ENCODE data around the gene CBLB.

The CBLB gene

DNA sequence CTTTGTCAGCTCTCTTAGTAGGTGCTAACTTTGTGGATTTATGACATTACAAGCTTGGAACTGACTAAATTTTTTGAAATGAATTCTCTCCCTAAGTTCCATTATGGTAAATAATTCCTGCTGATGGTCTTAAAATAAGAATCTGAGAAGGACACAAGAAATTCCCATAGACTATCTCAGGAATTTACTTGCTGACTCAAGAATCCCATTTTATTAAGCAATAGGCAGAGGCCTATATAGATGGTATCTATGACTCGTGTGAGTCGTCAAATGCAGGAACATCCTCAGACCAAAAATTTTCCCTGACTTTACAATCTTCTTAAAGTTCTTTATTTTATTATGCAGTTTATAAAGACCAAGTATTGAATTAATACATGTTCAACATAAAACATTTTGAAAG lies 30.7 kb upstream of the CBLB start:
- Histone ChIP-seq H2BK5ac (ENCODE audit: low read length) (no peak overlapping the region), H2AK5ac (ENCODE audit: low read depth, low read length) (no peak overlapping the region), H3K79me1 (ENCODE audit: low read depth, low read length) (no peaks in the 10 kb centered on the region), H3K36me3 (replicated peaks in 1 of 2; ENCODE audit: control insufficient read depth in 2 of 2, insufficient read depth in 2 of 2, low read length in 2 of 2) (no peaks in the 10 kb centered on the region), H3K14ac (ENCODE audit: low read length) (no peak overlapping the region), H2BK12ac (ENCODE audit: low read length) (no peak overlapping the region), H3K27me3 (ENCODE audit: control insufficient read depth in 3 of 3, insufficient read depth in 3 of 3, low read depth in 1 of 3, low read length in 3 of 3) (no peaks in the 10 kb centered on the region), H3K4me2 (ENCODE audit: insufficient read depth, low read length, poor library complexity, severe bottlenecking) (no peak overlapping the region), H3K18ac (ENCODE audit: low read length) (no peak overlapping the region), H3K9ac (ENCODE audit: low read depth, low read length, poor library complexity) (no peak overlapping the region), H4K8ac (ENCODE audit: low read depth, low read length) (no peak overlapping the region), H3K4me3 (ENCODE audit: low read length in 2 of 2) (no peak overlapping the region), H2BK15ac (ENCODE audit: low read length) (no peak overlapping the region), H2BK120ac (ENCODE audit: low read depth, low read length) (no peak overlapping the region), H3K4ac (ENCODE audit: low read length) (no peak overlapping the region), H3K27ac (replicated peaks; ENCODE audit: low read length) (no peak overlapping the region), H4K91ac (ENCODE audit: low read depth, low read length, poor library complexity) (no peak overlapping the region), H3K4me1 (ENCODE audit: control insufficient read depth in 2 of 2, insufficient read depth in 1 of 2, low read depth in 1 of 2, low read length in 2 of 2) (no peaks in the 10 kb centered on the region), H3K23ac (ENCODE audit: low read depth, low read length, poor library complexity) (no peak overlapping the region), H2AFZ (ENCODE audit: low read length) (no peak overlapping the region), H3K9me3 (replicated peaks in 1 of 2; ENCODE audit: control insufficient read depth in 2 of 2, insufficient read depth in 1 of 2, low read depth in 1 of 2, low read length in 2 of 2) (no peaks in the 10 kb centered on the region)
- DNase-seq (ENCODE audit: low spot score), result no peak
- no CpG with 5 or more reads among the region's 2 CpGs for WGBS, 2 donors (ENCODE audit: extremely low coverage in 2 of 2, insufficient read length in 2 of 2, insufficient replicate concordance in 1 of 2)

- no CpG with 5 or more reads among the region's 1 CpG for WGBS, 2 donors (ENCODE audit: extremely low coverage in 2 of 2, insufficient read length in 2 of 2, insufficient replicate concordance in 1 of 2)
- Histone ChIP-seq H4K91ac (ENCODE audit: low read depth, low read length, poor library complexity) (no peak overlapping the region), H3K4me3 (ENCODE audit: low read length in 2 of 2) (no peak overlapping the region), H3K23ac (ENCODE audit: low read depth, low read length, poor library complexity) (no peak overlapping the region), H3K27me3 (ENCODE audit: control insufficient read depth in 3 of 3, insufficient read depth in 3 of 3, low read depth in 1 of 3, low read length in 3 of 3) (no peaks in the 10 kb centered on the region), H2BK12ac (ENCODE audit: low read length) (no peak overlapping the region), H3K36me3 (replicated peaks in 1 of 2; ENCODE audit: control insufficient read depth in 2 of 2, insufficient read depth in 2 of 2, low read length in 2 of 2) (no peaks in the 10 kb centered on the region), H2AFZ (ENCODE audit: low read length) (no peak overlapping the region), H3K18ac (ENCODE audit: low read length) (no peak overlapping the region), H4K8ac (ENCODE audit: low read depth, low read length) (no peak overlapping the region), H2BK15ac (ENCODE audit: low read length) (no peak overlapping the region), H3K4me1 (ENCODE audit: control insufficient read depth in 2 of 2, insufficient read depth in 1 of 2, low read depth in 1 of 2, low read length in 2 of 2) (no peaks in the 10 kb centered on the region), H2BK5ac (ENCODE audit: low read length) (no peak overlapping the region), H2AK5ac (ENCODE audit: low read depth, low read length) (no peak overlapping the region), H2BK120ac (ENCODE audit: low read depth, low read length) (no peak overlapping the region), H3K27ac (replicated peaks; ENCODE audit: low read length) (no peak overlapping the region), H3K9ac (ENCODE audit: low read depth, low read length, poor library complexity) (no peak overlapping the region), H3K79me1 (ENCODE audit: low read depth, low read length) (no peaks in the 10 kb centered on the region), H3K4ac (ENCODE audit: low read length) (no peak overlapping the region), H3K4me2 (ENCODE audit: insufficient read depth, low read length, poor library complexity, severe bottlenecking) (no peak overlapping the region), H3K9me3 (replicated peaks in 1 of 2; ENCODE audit: control insufficient read depth in 2 of 2, insufficient read depth in 1 of 2, low read depth in 1 of 2, low read length in 2 of 2) (no peaks in the 10 kb centered on the region), H3K14ac (ENCODE audit: low read length) (no peak overlapping the region)
- no peak for DNase-seq (ENCODE audit: low spot score)
Observed at GRCh38 chr3:105891101-105891500, 22.3 kb upstream of the CBLB start.

DNA sequence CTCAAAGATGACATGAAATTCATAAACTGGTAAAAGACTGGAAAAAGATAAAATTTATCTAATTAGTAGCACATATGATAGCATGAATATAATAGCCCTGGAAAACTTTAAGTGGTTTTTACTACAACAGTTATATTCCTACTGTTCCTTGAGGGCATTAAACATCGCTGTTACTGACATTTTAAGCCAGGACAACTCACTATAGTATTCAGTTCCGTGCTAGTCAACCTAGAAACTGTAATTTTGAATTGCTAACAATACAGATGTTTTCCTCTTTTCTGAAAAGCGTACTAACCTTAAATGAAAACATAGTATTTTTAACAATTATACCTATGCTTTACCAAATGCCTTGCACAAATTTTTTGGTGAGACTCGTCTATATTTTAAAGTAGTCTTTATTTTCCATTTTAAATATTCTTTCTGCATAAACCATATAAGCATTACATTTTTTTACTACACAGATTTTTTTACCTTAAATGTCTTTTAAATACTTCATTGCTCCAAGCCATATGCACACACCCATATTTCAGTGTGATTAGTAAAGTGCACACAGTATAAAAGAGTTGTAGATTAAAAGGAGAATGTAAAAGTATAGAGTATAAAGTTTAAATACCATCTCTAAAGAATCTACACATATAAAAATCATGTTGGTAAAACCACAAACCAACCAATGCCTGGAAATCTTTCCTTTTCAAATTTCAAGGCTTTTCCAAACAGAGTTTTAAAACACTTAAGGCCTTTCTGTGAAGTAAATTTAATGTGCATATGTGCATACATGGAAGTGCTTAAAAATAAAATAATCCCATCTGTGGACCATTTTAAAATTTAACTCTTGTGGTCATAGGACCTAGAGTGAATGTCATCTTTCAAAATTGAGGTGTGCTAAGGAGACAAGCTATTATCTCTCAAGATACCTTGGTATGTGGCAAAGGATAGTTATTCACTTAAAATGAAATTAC lies 20.1 kb upstream of the CBLB start:
- DNase-seq (ENCODE audit: low spot score), result no peak
- Histone ChIP-seq H2AK5ac (ENCODE audit: low read depth, low read length) (no peak overlapping the region), H4K8ac (ENCODE audit: low read depth, low read length) (no peak overlapping the region), H4K91ac (ENCODE audit: low read depth, low read length, poor library complexity) (no peak overlapping the region), H3K36me3 (replicated peaks in 1 of 2; ENCODE audit: control insufficient read depth in 2 of 2, insufficient read depth in 2 of 2, low read length in 2 of 2) (no peaks in the 10 kb centered on the region), H3K18ac (ENCODE audit: low read length) (no peak overlapping the region), H3K4me2 (ENCODE audit: insufficient read depth, low read length, poor library complexity, severe bottlenecking) (no peak overlapping the region), H2BK5ac (ENCODE audit: low read length) (no peak overlapping the region), H2BK120ac (ENCODE audit: low read depth, low read length) (no peak overlapping the region), H3K79me1 (ENCODE audit: low read depth, low read length) (no peaks in the 10 kb centered on the region), H3K4me1 (ENCODE audit: control insufficient read depth in 2 of 2, insufficient read depth in 1 of 2, low read depth in 1 of 2, low read length in 2 of 2) (no peaks in the 10 kb centered on the region), H3K27ac (replicated peaks; ENCODE audit: low read length) (no peak overlapping the region), H3K27me3 (ENCODE audit: control insufficient read depth in 3 of 3, insufficient read depth in 3 of 3, low read depth in 1 of 3, low read length in 3 of 3) (no peaks in the 10 kb centered on the region), H3K9me3 (replicated peaks in 1 of 2; ENCODE audit: control insufficient read depth in 2 of 2, insufficient read depth in 1 of 2, low read depth in 1 of 2, low read length in 2 of 2) (no peaks in the 10 kb centered on the region), H3K4ac (ENCODE audit: low read length) (no peak overlapping the region), H3K14ac (ENCODE audit: low read length) (no peak overlapping the region), H2BK15ac (ENCODE audit: low read length) (no peak overlapping the region), H2BK12ac (ENCODE audit: low read length) (no peak overlapping the region), H3K4me3 (ENCODE audit: low read length in 2 of 2) (no peak overlapping the region), H3K9ac (ENCODE audit: low read depth, low read length, poor library complexity) (no peak overlapping the region), H3K23ac (ENCODE audit: low read depth, low read length, poor library complexity) (no peak overlapping the region), H2AFZ (ENCODE audit: low read length) (no peak overlapping the region)
- no CpG with 5 or more reads among the region's 4 CpGs for whole genome bisulfite sequencing, 2 donors (ENCODE audit: extremely low coverage in 2 of 2, insufficient read length in 2 of 2, insufficient replicate concordance in 1 of 2)

DNA sequence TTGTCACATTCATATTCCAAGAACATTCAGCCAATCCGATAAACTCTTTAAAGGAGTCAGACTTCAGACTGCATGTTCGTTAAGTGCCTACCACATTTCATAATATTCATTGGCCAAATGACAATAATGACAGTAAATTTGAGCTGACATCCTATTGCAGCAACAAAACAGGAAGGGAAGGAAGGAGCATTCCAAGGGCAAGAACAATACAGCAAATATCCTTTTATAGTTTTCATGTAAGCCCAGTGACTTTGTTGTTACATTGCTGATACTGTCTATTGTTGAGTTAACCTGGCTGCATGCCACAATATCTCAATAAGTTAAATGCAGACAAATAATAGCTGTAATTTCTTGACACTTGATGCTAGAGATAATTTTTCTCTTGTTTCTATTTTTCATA lies 16.4 kb upstream of the CBLB start:
- Histone ChIP-seq H3K4me2 (ENCODE audit: insufficient read depth, low read length, poor library complexity, severe bottlenecking) (no peak overlapping the region), H3K14ac (ENCODE audit: low read length) (no peak overlapping the region), H3K23ac (ENCODE audit: low read depth, low read length, poor library complexity) (no peak overlapping the region), H2BK12ac (ENCODE audit: low read length) (no peak overlapping the region), H2AFZ (ENCODE audit: low read length) (no peak overlapping the region), H2AK5ac (ENCODE audit: low read depth, low read length) (no peak overlapping the region), H3K4me1 (ENCODE audit: control insufficient read depth in 2 of 2, insufficient read depth in 1 of 2, low read depth in 1 of 2, low read length in 2 of 2) (no peaks in the 10 kb centered on the region), H3K27ac (replicated peaks; ENCODE audit: low read length) (no peak overlapping the region), H4K8ac (ENCODE audit: low read depth, low read length) (no peak overlapping the region), H4K91ac (ENCODE audit: low read depth, low read length, poor library complexity) (no peak overlapping the region), H3K79me1 (ENCODE audit: low read depth, low read length) (no peaks in the 10 kb centered on the region), H3K27me3 (ENCODE audit: control insufficient read depth in 3 of 3, insufficient read depth in 3 of 3, low read depth in 1 of 3, low read length in 3 of 3) (no peaks in the 10 kb centered on the region), H3K18ac (ENCODE audit: low read length) (no peak overlapping the region), H2BK5ac (ENCODE audit: low read length) (no peak overlapping the region), H2BK120ac (ENCODE audit: low read depth, low read length) (no peak overlapping the region), H3K9ac (ENCODE audit: low read depth, low read length, poor library complexity) (no peak overlapping the region), H2BK15ac (ENCODE audit: low read length) (no peak overlapping the region), H3K36me3 (replicated peaks in 1 of 2; ENCODE audit: control insufficient read depth in 2 of 2, insufficient read depth in 2 of 2, low read length in 2 of 2) (no peaks in the 10 kb centered on the region), H3K9me3 (replicated peaks in 1 of 2; ENCODE audit: control insufficient read depth in 2 of 2, insufficient read depth in 1 of 2, low read depth in 1 of 2, low read length in 2 of 2) (no peaks in the 10 kb centered on the region), H3K4ac (ENCODE audit: low read length) (no peak overlapping the region), H3K4me3 (ENCODE audit: low read length in 2 of 2) (no peak overlapping the region)
- DNase-seq (ENCODE audit: low spot score), result no peak
- WGBS, 2 donors (ENCODE audit: extremely low coverage in 2 of 2, insufficient read length in 2 of 2, insufficient replicate concordance in 1 of 2), result no CpG with 5 or more reads among the region's 2 CpGs
